NB4 (cell line): ENCODE measurements around the gene SNRPD2.

ENCODE experiments used
- DNase-seq: peaks from one replicate; pipeline ENCODE4 v3.0.0; 2010; ENCODE audit warnings: low read depth
- H3K4me3 ChIP-seq: one replicate; pipeline ENCODE4 v1.5.1; 2011; ENCODE audit warnings: mild to moderate bottlenecking, low read depth, low read length, moderate library complexity
- CTCF ChIP-seq: IDR thresholded peaks from one replicate; pipeline ENCODE4 v1.5.1; 2012; ENCODE audit warnings: low read depth, low read length
- MAX ChIP-seq: IDR thresholded peaks from 2 replicates; pipeline ENCODE4 v1.6.1; 2011; ENCODE audit warnings: low read depth, low read length
- MYC ChIP-seq: IDR thresholded peaks from 2 replicates; pipeline ENCODE4 v1.6.1; 2011; ENCODE audit warnings: low read depth, low read length
- POLR2A ChIP-seq: IDR thresholded peaks from 2 replicates; pipeline ENCODE4 v1.6.1; 2011; ENCODE audit warnings: mild to moderate bottlenecking; ENCODE audit not compliant: insufficient read length; ENCODE audit errors: extremely low read depth

The SNRPD2 gene

GRCh38 chr19:45670670-45671453 lies 20.9 kb downstream of the SNRPD2 start:
- TF ChIP-seq MYC (no peak), CTCF (no peak), MAX (no peak), POLR2A (no peak)
- peak; percentile 27 for DNase-seq
- no peak overlapping the region for H3K4me3 ChIP-seq

GRCh38 chr19:45668342-45668871 lies 23.3 kb downstream of the SNRPD2 start:
- TF ChIP-seq MYC (no peak), MAX (no peak), CTCF (no peak), POLR2A (no peak)
- peak; percentile 29 for DNase-seq
- peak overlapping the region; percentile 54 for H3K4me3 ChIP-seq

GRCh38 chr19:45667620-45668341 lies 24.0 kb downstream of the SNRPD2 start, which contains the start of gene GIPR:
Gene GIPR (plus strand): TSS chr19:45668221. CDS start chr19:45669521, 1,300 bp downstream.
- peak within 1 kb of the TSS; percentile 54 for H3K4me3 ChIP-seq
- TF ChIP-seq CTCF = no peak
- no peak for TF ChIP-seq POLR2A
- TF ChIP-seq MYC = no peak
- no peak for TF ChIP-seq MAX
- DNase-seq = peak; percentile 49

- H3K4me3 ChIP-seq = no peak overlapping the region
- TF ChIP-seq POLR2A = no peak
- DNase-seq = no peak
These were observed 27.2 kb downstream of the SNRPD2 start for GRCh38 chr19:45664575-45664974.

GRCh38 chr19:45663800-45664199 lies 28.0 kb downstream of the SNRPD2 start:
- H3K4me3 ChIP-seq = no peak overlapping the region
- no peak for TF ChIP-seq MAX
- TF ChIP-seq POLR2A = no peak
- no peak for TF ChIP-seq CTCF
- no peak for TF ChIP-seq MYC
- peak; percentile 32 for DNase-seq

GRCh38 chr19:45660636-45661035 lies 31.1 kb downstream of the SNRPD2 start:
- TF ChIP-seq MAX = no peak
- no peak for TF ChIP-seq POLR2A
- TF ChIP-seq MYC = no peak
- TF ChIP-seq CTCF = no peak
- H3K4me3 ChIP-seq = no peak overlapping the region
- DNase-seq = no peak
